ENCODE results near the gene CCDC38. TPM values are rescaled to one million over a fixed set of nuclear protein-coding genes. Genes with fewer than 3 reads are reported as not detected.

Gene CCDC38
- total RNA-seq, 1 donor = under 0.01 TPM

- H3K4me2 ChIP-seq (ENCODE audit: insufficient read depth, low read length) = no peak overlapping the region
- H2AFZ ChIP-seq (ENCODE audit: low read length) = no peak overlapping the region
- no peaks in the 10 kb centered on the region for H3K36me3 ChIP-seq (ENCODE audit: insufficient read depth, low read length)
- H3K4me1 ChIP-seq (ENCODE audit: insufficient read depth, low read length) = peaks cover 4% of the 10 kb centered on the region
- TF ChIP-seq CTCF (IDR thresholded peaks at IDR 0.05; ENCODE audit: extremely low read depth, low read depth, low read length) = no peak
- peaks cover 52% of the 10 kb centered on the region for H3K27me3 ChIP-seq (ENCODE audit: insufficient read depth, low read length)
- no peaks in the 10 kb centered on the region for H3K9me3 ChIP-seq (ENCODE audit: low read depth, low read length)
- H3K27ac ChIP-seq (ENCODE audit: low read depth, low read length) = no peak overlapping the region
- no peak overlapping the region for H3K4me3 ChIP-seq (ENCODE audit: insufficient read depth, low read length)
- no peak for DNase-seq (ENCODE audit: insufficient read length, low spot score, missing footprints)
- no peaks in the 10 kb centered on the region for H4K20me1 ChIP-seq (ENCODE audit: insufficient read depth, low read length)
- H3K79me2 ChIP-seq (ENCODE audit: insufficient read depth, low read length) = no peaks in the 10 kb centered on the region
These were observed 113.0 kb downstream of the CCDC38 start for GRCh38 chr12:95829395-95829794.

DNA sequence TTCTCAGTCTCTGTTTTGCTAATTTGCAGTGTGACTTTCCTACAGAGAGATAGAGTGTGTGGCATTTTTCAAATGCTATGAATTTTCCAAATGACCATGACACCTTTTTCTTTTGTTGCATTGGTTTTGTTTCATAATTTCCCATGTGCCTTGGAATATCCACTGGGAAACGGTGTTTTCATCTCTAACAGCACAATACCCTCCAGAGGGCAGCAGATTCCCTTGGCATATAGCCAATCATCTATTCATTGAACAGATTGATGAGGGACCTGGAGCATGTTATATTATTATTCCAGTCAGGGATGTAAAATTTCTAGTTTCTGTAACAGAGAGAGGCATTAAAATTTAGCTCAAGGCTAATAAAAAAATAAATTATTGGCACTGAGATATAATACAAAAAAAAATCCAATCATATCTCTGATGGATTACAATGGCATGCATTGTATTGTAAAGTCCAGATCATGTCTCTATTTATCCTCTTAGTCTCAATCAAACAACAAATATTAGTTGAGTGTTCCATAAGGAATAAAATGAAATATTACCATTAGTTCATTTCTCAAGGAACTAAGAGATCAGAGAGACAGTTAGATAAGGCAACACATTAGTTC lies 122.2 kb downstream of the CCDC38 start:
- H3K36me3 ChIP-seq (ENCODE audit: insufficient read depth, low read length) = no peaks in the 10 kb centered on the region
- H3K4me3 ChIP-seq (ENCODE audit: insufficient read depth, low read length) = no peak overlapping the region
- no peaks in the 10 kb centered on the region for H3K79me2 ChIP-seq (ENCODE audit: insufficient read depth, low read length)
- H3K4me1 ChIP-seq (ENCODE audit: insufficient read depth, low read length) = no peaks in the 10 kb centered on the region
- peak; percentile 66 for DNase-seq (ENCODE audit: insufficient read length, low spot score, missing footprints)
- H3K4me2 ChIP-seq (ENCODE audit: insufficient read depth, low read length) = no peak overlapping the region
- no peaks in the 10 kb centered on the region for H4K20me1 ChIP-seq (ENCODE audit: insufficient read depth, low read length)
- H2AFZ ChIP-seq (ENCODE audit: low read length) = no peak overlapping the region
- TF ChIP-seq CTCF (IDR thresholded peaks at IDR 0.05; ENCODE audit: extremely low read depth, low read depth, low read length) = peak; percentile 74
- no peak overlapping the region for H3K27ac ChIP-seq (ENCODE audit: low read depth, low read length)
- H3K9me3 ChIP-seq (ENCODE audit: low read depth, low read length) = no peaks in the 10 kb centered on the region
- peaks cover 23% of the 10 kb centered on the region for H3K27me3 ChIP-seq (ENCODE audit: insufficient read depth, low read length)

Other genes with a start within 250 kb of the CCDC38 start
- 45.1 and 47.8 TPM in 2 replicates for gene NTN4, start 151.8 kb downstream of the CCDC38 start, total RNA-seq
- gene SNRPF, start 83.7 kb downstream of the CCDC38 start, total RNA-seq = 6.2 and 6.8 TPM in 2 replicates
- 0.29 and 0.36 TPM in 2 replicates for gene AMDHD1, start 717 bp upstream of the CCDC38 start, total RNA-seq
- 0.29 and 0.36 TPM in 2 replicates for gene HAL, start 53.7 kb upstream of the CCDC38 start, total RNA-seq
- 73.8 and 83.4 TPM in 2 replicates for gene LTA4H, start 93.0 kb upstream of the CCDC38 start, total RNA-seq